HepG2 (cell line): ENCODE measurements around the gene CCDC142. TPM values are rescaled to one million over a fixed set of nuclear protein-coding genes. Genes with fewer than 3 reads are reported as not detected.

ENCODE experiments used
- BCLAF1 ChIP-seq: fragments of 450-650 bp; IDR thresholded peaks from 2 replicates; pipeline ENCODE4 v1.6.1; 2017; ENCODE audit warnings: mild to moderate bottlenecking
- CEBPB ChIP-seq: IDR thresholded peaks from 2 replicates; pipeline ENCODE4 v1.6.1; 2011; ENCODE audit warnings: low read depth, low read length, improper control_type of control experiment, borderline replicate concordance
- ELK4 ChIP-seq: sonication (generic); formaldehyde crosslinking; IDR thresholded peaks from 2 replicates; pipeline ENCODE4 v1.9.0; 2021; ENCODE audit warnings: missing genetic modification reagents, borderline replicate concordance
- HOXD1 ChIP-seq: sonication (generic); formaldehyde crosslinking; IDR thresholded peaks from 2 replicates; pipeline ENCODE4 v1.5.0; 2020; ENCODE audit warnings: missing genetic modification reagents
- MBNL3 ChIP-seq: fragments of 250-450 bp; sonication (Bioruptor Pico); conservative IDR thresholded peaks from 2 replicates; pipeline ENCODE4 v1.8.0; 2022; ENCODE audit warnings: mild to moderate bottlenecking, inconsistent platforms
- MIER3 ChIP-seq: IDR thresholded peaks from 2 replicates; pipeline ENCODE4 v1.6.1; 2016; ENCODE audit warnings: missing compliant biosample characterization, borderline replicate concordance
- MTERF4 ChIP-seq: sonication (generic); formaldehyde crosslinking; IDR thresholded peaks from 2 replicates; pipeline ENCODE4 v1.8.0; 2023; ENCODE audit warnings: mild to moderate bottlenecking, missing genetic modification reagents
- MTF2 ChIP-seq: sonication (generic); formaldehyde crosslinking; IDR thresholded peaks from 2 replicates; pipeline ENCODE4 v1.5.0; 2020; ENCODE audit warnings: missing genetic modification reagents, borderline replicate concordance
- PAWR ChIP-seq: sonication (generic); formaldehyde crosslinking; IDR thresholded peaks from 2 replicates; pipeline ENCODE4 v1.4.0; 2020; ENCODE audit warnings: missing genetic modification reagents, mild to moderate bottlenecking, borderline replicate concordance
- TEF ChIP-seq: sonication (generic); formaldehyde crosslinking; IDR thresholded peaks from 2 replicates; pipeline ENCODE4 v1.5.0; 2020; ENCODE audit warnings: missing genetic modification reagents
- XRCC5 ChIP-seq: fragments of 200-400 bp; formaldehyde crosslinking; optimal IDR thresholded peaks from 2 replicates; pipeline ENCODE3; 2017; ENCODE audit warnings: mild to moderate bottlenecking, low read length
- ZFP36L2 ChIP-seq: sonication (generic); formaldehyde crosslinking; IDR thresholded peaks from 2 replicates; pipeline ENCODE4 v1.4.0; 2020; ENCODE audit warnings: missing genetic modification reagents
- ZNF510 ChIP-seq: sonication (generic); formaldehyde crosslinking; IDR thresholded peaks from 2 replicates; pipeline ENCODE4 v1.4.0; 2020; ENCODE audit warnings: low read depth, mild to moderate bottlenecking, missing genetic modification reagents
- ZNF589 ChIP-seq: sonication (generic); formaldehyde crosslinking; conservative IDR thresholded peaks from 2 replicates; pipeline ENCODE4 v1.8.0; 2022; ENCODE audit warnings: mild to moderate bottlenecking, moderate library complexity, missing genetic modification reagents
- ZNF687 ChIP-seq: sonication (generic); formaldehyde crosslinking; IDR thresholded peaks from 2 replicates; pipeline ENCODE4 v1.5.1; 2020; ENCODE audit warnings: mild to moderate bottlenecking, missing genetic modification reagents, moderate library complexity
- ZNF749 ChIP-seq: sonication (generic); formaldehyde crosslinking; IDR thresholded peaks from 2 replicates; pipeline ENCODE4 v1.8.0; 2022; ENCODE audit warnings: mild to moderate bottlenecking, missing genetic modification reagents, moderate library complexity, borderline replicate concordance
- ZNF841 ChIP-seq: sonication (generic); formaldehyde crosslinking; IDR thresholded peaks from 2 replicates; pipeline ENCODE4 v1.8.1; 2023; ENCODE audit warnings: missing genetic modification reagents, borderline replicate concordance
- polyA plus RNA-seq, 8 experiments: library from polyadenylated mRNA; depleted of rRNA in 3 of 8; stranded (reverse) in 7 of 8; unstranded in 1 of 8; fragments of >200 nt; fragmentation: Illumina TruSeq in 4 of 8; extraction: Trizol in 4 of 8; gene quantifications; 2 replicates each; pipeline versions ENCODE4 v1.2.1 to v1.2.3, GENCODE V29; 2011 to 2016; ENCODE audit warnings: low read depth in 4 of 8, missing spikeins in 1 of 8, mixed read lengths in 1 of 8; ENCODE audit not compliant: insufficient read depth in 1 of 8
- total RNA-seq, 5 experiments: library from RNA; depleted of rRNA; stranded (reverse); fragments of >200 nt; fragmentation: Illumina TruSeq; extraction: Trizol; gene quantifications; 2 replicates each; pipeline ENCODE4 v1.2.3, GENCODE V29; 2016; ENCODE audit warnings: low read depth in 1 of 5

Gene CCDC142
- total and polyA plus RNA-seq, 2 of the 13 experiments (the other 11 are each of a cell fraction or from before 2014, with no cell fraction given) = 14.7 to 30.4 TPM

GRCh38 chr2:74454654-74455511 is 27.9 kb downstream of the CCDC142 start, which contains the start of gene INO80B (continued):
- TF ChIP-seq MTF2 (CRISPR knock-in tag) (no peak), MBNL3 (no peak), ZNF841 (0 out of 2 replicates have a peak, but pooled peaks have one; percentile 45), ZFP36L2 (CRISPR knock-in tag) (no peak), CEBPB (peak; percentile 23; the same call in 1 of the 2 replicates), PAWR (no peak), ZNF510 (peak; percentile 88; the same call in 1 of the 2 replicates), TEF (CRISPR knock-in tag) (no peak), ZNF687 (CRISPR knock-in tag) (peak; percentile 87), BCLAF1 (no peak), XRCC5 (peak; percentile 99), ELK4 (no peak), ZNF749 (CRISPR knock-in tag) (no peak), HOXD1 (CRISPR knock-in tag) (no peak), MIER3 (peak; percentile 99), MTERF4 (CRISPR knock-in tag) (peak; percentile 92; the same call in 1 of the 2 replicates), ZNF589 (CRISPR knock-in tag) (no peak)
